ENCODE data around the gene KRCC1.

- TF ChIP-seq CTCF (IDR thresholded peaks at IDR 0.05) (no peak), POLR2A (IDR thresholded peaks at IDR 0.05) (no peak)
Measured at GRCh38 chr2:88054782-88055370, 707 bp downstream of the KRCC1 start.
